Neural progenitor cell (in vitro differentiated cells): ENCODE results near the gene CARMIL1. TPM values are rescaled to one million over a fixed set of nuclear protein-coding genes. Genes with fewer than 3 reads are reported as not detected.

Source experiments
- DNase-seq: peaks from one replicate; pipeline ENCODE4 v3.0.0-alpha.2; 2016; ENCODE audit warnings: low spot score
- H2AFZ ChIP-seq: fragments of 200-600 bp; sonication (generic); replicated peaks from 2 replicates; pipeline ENCODE4 v1.6.1; 2016; ENCODE audit warnings: antibody characterized with exemption
- H3F3A ChIP-seq: fragments of 200-600 bp; sonication (generic); 2 replicates; pipeline ENCODE4 v1.6.1; 2016; ENCODE audit warnings: antibody characterized with exemption, low read depth
- H3K27ac ChIP-seq: fragments of 200-600 bp; sonication (generic); 2 replicates; pipeline ENCODE4 v1.5.1; 2016; ENCODE audit warnings: mild to moderate bottlenecking
- H3K27me3 ChIP-seq: fragments of 200-600 bp; sonication (generic); 2 replicates; pipeline ENCODE4 v1.6.1; 2016; ENCODE audit warnings: mild to moderate bottlenecking, moderate library complexity
- H3K36me3 ChIP-seq: fragments of 200-600 bp; sonication (generic); 2 replicates; pipeline ENCODE4 v1.5.1; 2016
- H3K4me1 ChIP-seq: fragments of 200-600 bp; sonication (generic); 2 replicates; pipeline ENCODE4 v1.6.1; 2016; ENCODE audit warnings: mixed run types
- H3K4me2 ChIP-seq: fragments of 200-600 bp; sonication (generic); 2 replicates; pipeline ENCODE4 v1.6.1; 2016
- H3K4me3 ChIP-seq: fragments of 200-600 bp; sonication (generic); 2 replicates; pipeline ENCODE4 v1.5.1; 2016
- H3K79me2 ChIP-seq: fragments of 200-600 bp; sonication (generic); 2 replicates; pipeline ENCODE4 v1.6.1; 2016; ENCODE audit warnings: low read depth
- H3K9ac ChIP-seq: fragments of 200-600 bp; sonication (generic); 2 replicates; pipeline ENCODE4 v1.6.1; 2016
- H3K9me3 ChIP-seq: fragments of 200-600 bp; sonication (generic); 2 replicates; pipeline ENCODE4 v1.5.1; 2016; ENCODE audit warnings: low read depth
- H4K20me1 ChIP-seq: fragments of 200-600 bp; sonication (generic); 2 replicates; pipeline ENCODE4 v1.6.1; 2016; ENCODE audit warnings: low read depth
- H3K27ac Mint-ChIP-seq: 3 replicates; pipeline ENCODE4 v1.8.0; 2021; ENCODE audit warnings: mixed read lengths
- H3K27me3 Mint-ChIP-seq: 2 replicates; pipeline ENCODE4 v1.8.0; 2022; ENCODE audit warnings: low read depth, mild to moderate bottlenecking, inconsistent platforms, moderate library complexity, mixed read lengths; ENCODE audit not compliant: insufficient read depth
- H3K36me3 Mint-ChIP-seq: 3 replicates; pipeline ENCODE4 v1.8.0; 2021; ENCODE audit warnings: mixed read lengths
- H3K4me1 Mint-ChIP-seq: 3 replicates; pipeline ENCODE4 v1.8.0; 2021; ENCODE audit warnings: mixed read lengths
- H3K4me3 Mint-ChIP-seq: 3 replicates; pipeline ENCODE4 v1.8.0; 2021; ENCODE audit warnings: mild to moderate bottlenecking, moderate library complexity, mixed read lengths
- H3K9me3 Mint-ChIP-seq: 3 replicates; pipeline ENCODE4 v1.8.0; 2020; ENCODE audit warnings: mixed read lengths
- EZH2 ChIP-seq: fragments of 200-600 bp; sonication (generic); IDR thresholded peaks from 2 replicates; pipeline ENCODE4 v1.6.1; 2017; ENCODE audit warnings: antibody characterized with exemption, mild to moderate bottlenecking, moderate library complexity
- EZH2phosphoT487 ChIP-seq: fragments of 200-600 bp; sonication (generic); IDR thresholded peaks from 2 replicates; pipeline ENCODE4 v1.6.1; 2017; ENCODE audit warnings: antibody characterized with exemption
- total RNA-seq: library from RNA; depleted of rRNA; stranded (reverse); fragments of >200 nt; gene quantifications from 2 replicates; pipeline ENCODE4 v1.2.3, GENCODE V29; 2015; ENCODE audit warnings: low replicate concordance
- TF ChIP-seq, protein P1 (sequence below): fragments of 200-600 bp; sonication (generic); IDR thresholded peaks from 2 replicates; pipeline ENCODE4 v1.5.1; 2017; ENCODE audit warnings: antibody characterized with exemption, mild to moderate bottlenecking

CARMIL1 gene
- total RNA-seq, 1 donor from 2014 or later = 13.3 TPM

DNA sequence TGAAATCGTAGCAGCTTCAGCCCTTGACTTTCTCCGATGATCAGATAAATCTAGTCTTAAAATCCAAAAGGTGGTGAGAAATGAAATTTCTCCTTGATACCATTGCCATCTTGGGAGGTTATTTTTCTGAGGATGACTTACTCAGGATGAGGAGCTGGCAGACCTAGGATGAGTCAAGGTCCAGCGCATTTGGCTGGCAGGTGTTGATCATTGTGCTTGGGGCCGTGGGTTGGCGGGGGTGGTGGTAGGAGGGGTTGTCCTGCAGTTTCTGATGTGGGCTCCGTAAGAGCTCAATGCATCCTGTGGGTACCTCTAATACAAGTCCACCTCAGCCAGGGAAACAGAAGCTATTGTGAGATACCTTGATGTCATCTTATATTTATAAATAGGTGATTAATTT lies 224.5 kb downstream of the CARMIL1 start:
- no peak overlapping the region for H3K4me3 Mint-ChIP-seq
- no peaks in the 10 kb centered on the region for H3K27me3 ChIP-seq
- peaks cover 47% of the 10 kb centered on the region for H3K4me1 Mint-ChIP-seq
- no peak overlapping the region for H3K4me2 ChIP-seq
- no peak overlapping the region for H2AFZ ChIP-seq
- no peaks in the 10 kb centered on the region for H4K20me1 ChIP-seq
- no peak overlapping the region for H3K27ac ChIP-seq
- no peak overlapping the region for H3K9ac ChIP-seq
- no peak overlapping the region for H3K4me3 ChIP-seq
- peaks cover 18% of the 10 kb centered on the region for H3K4me1 ChIP-seq
- H3K79me2 ChIP-seq = no peaks in the 10 kb centered on the region
- DNase-seq = no peak
- no peaks in the 10 kb centered on the region for H3K9me3 Mint-ChIP-seq
- H3K27ac Mint-ChIP-seq = no peak overlapping the region
- no peaks in the 10 kb centered on the region for H3K27me3 Mint-ChIP-seq
- H3F3A ChIP-seq = no peaks in the 10 kb centered on the region
- no peaks in the 10 kb centered on the region for H3K36me3 ChIP-seq
- peaks cover 2% of the 10 kb centered on the region for H3K36me3 Mint-ChIP-seq
- H3K9me3 ChIP-seq = no peaks in the 10 kb centered on the region
- TF ChIP-seq EZH2 (no peak), EZH2phosphoT487 (no peak)
- TF ChIP-seq, protein P1, sequence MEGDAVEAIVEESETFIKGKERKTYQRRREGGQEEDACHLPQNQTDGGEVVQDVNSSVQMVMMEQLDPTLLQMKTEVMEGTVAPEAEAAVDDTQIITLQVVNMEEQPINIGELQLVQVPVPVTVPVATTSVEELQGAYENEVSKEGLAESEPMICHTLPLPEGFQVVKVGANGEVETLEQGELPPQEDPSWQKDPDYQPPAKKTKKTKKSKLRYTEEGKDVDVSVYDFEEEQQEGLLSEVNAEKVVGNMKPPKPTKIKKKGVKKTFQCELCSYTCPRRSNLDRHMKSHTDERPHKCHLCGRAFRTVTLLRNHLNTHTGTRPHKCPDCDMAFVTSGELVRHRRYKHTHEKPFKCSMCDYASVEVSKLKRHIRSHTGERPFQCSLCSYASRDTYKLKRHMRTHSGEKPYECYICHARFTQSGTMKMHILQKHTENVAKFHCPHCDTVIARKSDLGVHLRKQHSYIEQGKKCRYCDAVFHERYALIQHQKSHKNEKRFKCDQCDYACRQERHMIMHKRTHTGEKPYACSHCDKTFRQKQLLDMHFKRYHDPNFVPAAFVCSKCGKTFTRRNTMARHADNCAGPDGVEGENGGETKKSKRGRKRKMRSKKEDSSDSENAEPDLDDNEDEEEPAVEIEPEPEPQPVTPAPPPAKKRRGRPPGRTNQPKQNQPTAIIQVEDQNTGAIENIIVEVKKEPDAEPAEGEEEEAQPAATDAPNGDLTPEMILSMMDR = no peak

DNA sequence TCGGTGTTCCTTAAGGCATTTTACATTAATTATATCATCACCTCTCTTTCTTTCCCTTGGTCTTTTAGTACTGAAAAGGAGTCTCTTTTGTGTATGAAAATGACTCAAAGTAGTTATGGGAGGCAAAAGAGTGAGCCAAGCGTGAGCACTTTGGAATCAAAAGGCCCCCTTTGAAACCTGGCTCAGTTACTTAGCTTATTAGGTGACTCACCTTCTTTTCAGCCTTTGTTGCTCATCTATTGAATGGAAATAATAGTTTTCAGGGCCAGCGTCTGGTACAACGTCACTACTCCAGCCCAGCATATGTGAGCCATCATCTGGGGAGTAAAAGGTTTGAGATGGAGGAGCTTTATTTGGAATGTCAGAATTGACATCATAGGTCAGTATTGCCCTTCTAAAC lies 225.5 kb downstream of the CARMIL1 start:
- Mint-ChIP-seq H3K9me3 (no peaks in the 10 kb centered on the region), H3K4me3 (no peak overlapping the region), H3K27me3 (no peaks in the 10 kb centered on the region), H3K27ac (no peak overlapping the region), H3K4me1 (peaks cover 42% of the 10 kb centered on the region), H3K36me3 (peaks cover 2% of the 10 kb centered on the region)
- H3K4me1 ChIP-seq = peaks cover 23% of the 10 kb centered on the region
- H3K4me2 ChIP-seq = no peak overlapping the region
- no peaks in the 10 kb centered on the region for H3F3A ChIP-seq
- no peaks in the 10 kb centered on the region for H4K20me1 ChIP-seq
- H3K27ac ChIP-seq = no peak overlapping the region
- H3K9me3 ChIP-seq = no peaks in the 10 kb centered on the region
- no peaks in the 10 kb centered on the region for H3K27me3 ChIP-seq
- H3K9ac ChIP-seq = no peak overlapping the region
- H3K79me2 ChIP-seq = no peaks in the 10 kb centered on the region
- DNase-seq = peak; percentile 31
- peaks cover under 1% of the 10 kb centered on the region for H3K36me3 ChIP-seq
- H2AFZ ChIP-seq = no peak overlapping the region
- no peak for TF ChIP-seq EZH2phosphoT487
- TF ChIP-seq, protein P1 = no peak
- TF ChIP-seq EZH2 = no peak
- H3K4me3 ChIP-seq = no peak overlapping the region

DNA sequence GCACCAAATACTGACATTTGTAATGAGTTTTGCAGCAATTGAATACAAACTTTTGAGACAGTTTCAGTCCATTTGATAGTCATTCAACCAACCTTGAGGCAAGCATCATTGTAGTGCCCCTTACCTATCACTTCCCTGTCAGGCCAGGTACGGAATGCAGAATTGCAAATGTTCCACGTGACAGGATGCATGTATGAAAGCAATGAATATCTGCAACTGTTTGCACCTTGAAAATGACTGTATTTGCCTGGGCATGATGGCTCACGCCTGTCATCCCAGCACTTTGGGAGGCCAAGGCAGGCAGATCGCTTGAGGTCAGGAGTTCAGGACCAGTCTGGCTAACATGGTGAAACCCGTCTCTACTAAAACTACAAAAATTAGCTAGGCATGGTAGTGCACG lies 226.8 kb downstream of the CARMIL1 start:
- Mint-ChIP-seq H3K9me3 (no peaks in the 10 kb centered on the region), H3K27me3 (no peaks in the 10 kb centered on the region), H3K36me3 (peaks cover 2% of the 10 kb centered on the region), H3K4me1 (peaks cover 44% of the 10 kb centered on the region), H3K27ac (no peak overlapping the region), H3K4me3 (no peak overlapping the region)
- no peak for TF ChIP-seq EZH2phosphoT487
- TF ChIP-seq, protein P1 = no peak
- Histone ChIP-seq H3K4me3 (no peak overlapping the region), H3K9me3 (no peaks in the 10 kb centered on the region), H3K79me2 (no peaks in the 10 kb centered on the region), H3F3A (no peaks in the 10 kb centered on the region), H3K4me1 (peaks cover 31% of the 10 kb centered on the region), H4K20me1 (no peaks in the 10 kb centered on the region), H3K4me2 (no peak overlapping the region), H3K36me3 (peaks cover 4% of the 10 kb centered on the region), H2AFZ (no peak overlapping the region), H3K27me3 (no peaks in the 10 kb centered on the region), H3K9ac (no peak overlapping the region), H3K27ac (no peak overlapping the region)
- no peak for DNase-seq

DNA sequence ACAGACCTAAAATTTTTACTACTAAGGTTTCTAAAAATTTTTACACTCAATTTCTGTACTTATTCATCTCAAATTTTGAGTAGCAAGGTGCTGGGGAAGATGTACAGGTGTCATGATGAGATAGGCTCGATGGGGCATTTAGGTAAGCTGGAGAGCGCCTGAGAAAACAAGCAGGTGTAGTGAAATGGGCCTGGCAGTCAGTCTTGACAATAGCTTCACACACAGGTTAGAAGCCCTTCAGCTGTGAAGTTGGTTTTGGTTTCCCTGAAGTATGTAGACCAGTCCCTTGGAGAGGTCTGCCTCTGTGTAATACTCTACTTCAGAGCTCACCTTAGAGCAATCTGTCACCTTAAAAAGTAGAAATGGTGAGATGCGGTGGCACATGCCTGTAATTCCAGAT lies 228.9 kb downstream of the CARMIL1 start:
- no peak overlapping the region for H3K4me3 ChIP-seq
- H3K4me1 ChIP-seq = peaks cover 32% of the 10 kb centered on the region
- Mint-ChIP-seq H3K27ac (no peak overlapping the region), H3K27me3 (no peaks in the 10 kb centered on the region), H3K36me3 (peaks cover 2% of the 10 kb centered on the region), H3K4me1 (peaks cover 43% of the 10 kb centered on the region), H3K9me3 (no peaks in the 10 kb centered on the region), H3K4me3 (no peak overlapping the region)
- H3K36me3 ChIP-seq = peaks cover 4% of the 10 kb centered on the region
- no peak overlapping the region for H2AFZ ChIP-seq
- no peaks in the 10 kb centered on the region for H4K20me1 ChIP-seq
- H3K27me3 ChIP-seq = no peaks in the 10 kb centered on the region
- no peak for TF ChIP-seq EZH2
- TF ChIP-seq, protein P1 = no peak
- no peak for TF ChIP-seq EZH2phosphoT487
- no peaks in the 10 kb centered on the region for H3K79me2 ChIP-seq
- H3K4me2 ChIP-seq = no peak overlapping the region
- no peak overlapping the region for H3K27ac ChIP-seq
- H3K9me3 ChIP-seq = no peaks in the 10 kb centered on the region
- DNase-seq = no peak
- no peaks in the 10 kb centered on the region for H3F3A ChIP-seq
- H3K9ac ChIP-seq = no peak overlapping the region
